Measurements from ENCODE around the gene EIF5.
"Not testable (repeated sequence)": the region's sequence is repeated elsewhere in the genome, so short reads cannot be mapped to it uniquely, and the experiment has no call there.

The EIF5 gene

DNA sequence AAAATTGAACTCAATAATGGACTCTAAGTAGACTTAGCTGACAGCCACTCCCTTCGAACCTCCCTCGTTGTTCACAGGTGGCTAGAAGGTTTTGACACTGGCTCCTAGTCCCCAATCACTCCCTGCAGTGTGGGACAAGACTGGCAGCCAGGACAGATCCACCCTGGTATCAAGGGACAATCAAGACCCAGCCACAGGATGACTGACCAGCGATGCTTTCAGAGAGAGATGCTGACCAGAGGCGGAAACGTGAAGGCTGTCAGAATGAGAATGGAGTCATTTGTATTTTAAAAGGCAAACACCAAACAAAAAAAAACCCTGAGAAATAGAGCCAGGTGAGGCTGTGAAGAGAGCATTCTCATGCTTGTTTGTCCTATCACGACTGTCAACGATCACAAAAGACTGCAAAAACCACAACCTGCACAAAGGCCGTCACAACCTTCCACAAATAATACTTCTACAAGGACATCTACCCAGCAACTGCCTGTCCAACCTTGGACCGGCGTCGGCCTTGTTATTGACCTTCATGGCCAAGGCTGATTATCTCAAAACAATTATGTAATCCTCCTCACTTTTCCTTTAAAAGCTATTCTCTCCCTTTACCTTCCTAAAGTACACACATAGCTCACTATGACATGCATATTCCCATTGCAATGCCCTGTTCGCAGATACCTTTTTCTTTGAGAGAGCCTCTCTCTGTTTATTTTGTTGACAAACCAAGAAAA lies 13.2 kb downstream of the EIF5 start:
- TF ChIP-seq, protein P1, sequence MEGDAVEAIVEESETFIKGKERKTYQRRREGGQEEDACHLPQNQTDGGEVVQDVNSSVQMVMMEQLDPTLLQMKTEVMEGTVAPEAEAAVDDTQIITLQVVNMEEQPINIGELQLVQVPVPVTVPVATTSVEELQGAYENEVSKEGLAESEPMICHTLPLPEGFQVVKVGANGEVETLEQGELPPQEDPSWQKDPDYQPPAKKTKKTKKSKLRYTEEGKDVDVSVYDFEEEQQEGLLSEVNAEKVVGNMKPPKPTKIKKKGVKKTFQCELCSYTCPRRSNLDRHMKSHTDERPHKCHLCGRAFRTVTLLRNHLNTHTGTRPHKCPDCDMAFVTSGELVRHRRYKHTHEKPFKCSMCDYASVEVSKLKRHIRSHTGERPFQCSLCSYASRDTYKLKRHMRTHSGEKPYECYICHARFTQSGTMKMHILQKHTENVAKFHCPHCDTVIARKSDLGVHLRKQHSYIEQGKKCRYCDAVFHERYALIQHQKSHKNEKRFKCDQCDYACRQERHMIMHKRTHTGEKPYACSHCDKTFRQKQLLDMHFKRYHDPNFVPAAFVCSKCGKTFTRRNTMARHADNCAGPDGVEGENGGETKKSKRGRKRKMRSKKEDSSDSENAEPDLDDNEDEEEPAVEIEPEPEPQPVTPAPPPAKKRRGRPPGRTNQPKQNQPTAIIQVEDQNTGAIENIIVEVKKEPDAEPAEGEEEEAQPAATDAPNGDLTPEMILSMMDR (conservative IDR thresholded peaks at IDR 0.05) = no peak
- TF ChIP-seq ZFX (IDR thresholded peaks at IDR 0.05) = no peak
- H3K27ac ChIP-seq = no peak overlapping the region

DNA sequence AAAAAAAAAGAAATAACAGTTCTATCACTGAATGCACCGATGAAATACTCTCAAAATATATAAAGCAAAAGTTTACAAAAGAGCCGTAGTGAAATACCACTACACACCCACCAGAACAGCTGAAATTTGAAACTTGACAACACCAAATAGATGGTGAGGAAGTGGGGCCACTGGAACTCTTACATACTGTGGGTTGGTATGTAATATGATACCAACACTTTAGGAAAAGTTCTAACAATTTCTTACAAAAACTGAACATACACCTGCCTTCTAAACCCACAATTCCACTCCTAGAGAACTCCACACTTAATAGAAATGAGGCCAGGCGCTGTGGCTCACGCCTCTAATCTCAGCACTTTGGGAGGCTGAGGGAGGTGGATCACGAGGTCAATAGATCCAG lies 14.1 kb downstream of the EIF5 start:
- TF ChIP-seq, protein P1 (conservative IDR thresholded peaks at IDR 0.05) = no peak
- TF ChIP-seq ZFX (IDR thresholded peaks at IDR 0.05) = no peak
- no peak overlapping the region for H3K27ac ChIP-seq

DNA sequence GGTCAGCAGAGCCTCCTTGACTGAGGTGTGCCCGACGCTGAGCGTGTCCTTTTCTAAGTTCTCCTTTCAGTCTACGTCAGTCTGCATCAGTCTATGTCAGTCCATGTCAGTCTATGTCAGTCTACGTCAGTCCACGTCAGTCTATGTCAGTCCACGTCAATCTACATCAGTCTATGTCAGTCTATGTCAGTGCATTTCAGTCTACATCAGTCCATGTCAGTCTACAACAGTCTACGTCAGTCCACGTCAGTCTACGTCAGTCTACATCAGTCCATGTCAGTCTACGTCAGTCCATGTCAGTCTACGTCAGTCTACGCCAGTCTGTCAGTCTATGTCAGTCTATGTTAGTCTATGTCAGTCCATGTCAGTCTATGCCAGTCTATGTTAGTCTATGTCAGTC lies 15.9 kb downstream of the EIF5 start:
- H3K27ac ChIP-seq = no peak overlapping the region
- no peak for TF ChIP-seq ZFX (IDR thresholded peaks at IDR 0.05)
- TF ChIP-seq, protein P1 (conservative IDR thresholded peaks at IDR 0.05) = no peak

DNA sequence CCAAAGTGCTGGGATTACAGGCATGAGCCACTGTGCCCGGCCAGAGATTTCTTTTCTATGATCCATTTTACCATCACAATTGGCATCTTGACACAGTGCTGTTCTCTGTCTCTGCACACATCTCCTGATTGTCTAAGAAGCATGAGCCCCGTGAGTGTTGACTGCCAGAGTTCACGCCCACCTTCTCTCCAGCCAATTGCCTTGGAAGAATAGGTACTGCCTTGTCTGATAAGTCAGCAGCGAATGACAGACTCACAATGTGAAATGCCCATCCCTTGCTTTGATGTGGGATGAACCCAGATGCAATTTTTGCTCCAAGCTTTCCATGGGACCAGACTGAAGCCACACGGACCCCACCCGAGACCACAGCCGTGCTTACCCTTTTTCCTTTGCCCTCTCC lies 19.3 kb downstream of the EIF5 start:
- no peak overlapping the region for H3K27ac ChIP-seq
- TF ChIP-seq, protein P1 (conservative IDR thresholded peaks at IDR 0.05) = no peak

DNA sequence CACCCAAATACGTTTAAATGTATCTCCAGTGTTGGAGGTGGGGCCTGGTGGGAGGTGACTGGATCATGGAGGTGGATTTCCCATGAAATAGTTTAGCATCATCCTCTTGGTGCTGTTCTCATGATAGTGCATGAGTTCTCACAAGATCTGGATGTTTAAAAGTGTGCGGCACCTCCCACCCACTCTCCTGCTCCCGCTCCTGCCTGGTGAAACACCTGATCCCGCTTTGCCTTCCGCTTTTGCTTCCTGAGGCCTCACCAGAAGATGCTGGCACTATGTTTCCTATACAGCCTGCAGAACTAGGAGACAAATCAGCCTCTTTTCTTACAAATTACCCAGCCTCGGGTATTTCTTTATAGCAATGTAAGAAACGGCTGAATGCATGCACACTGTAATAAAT lies 20.1 kb downstream of the EIF5 start:
- TF ChIP-seq, protein P1 (conservative IDR thresholded peaks at IDR 0.05) = no peak
- TF ChIP-seq ZFX (IDR thresholded peaks at IDR 0.05) = no peak
- H3K27ac ChIP-seq = no peak overlapping the region

DNA sequence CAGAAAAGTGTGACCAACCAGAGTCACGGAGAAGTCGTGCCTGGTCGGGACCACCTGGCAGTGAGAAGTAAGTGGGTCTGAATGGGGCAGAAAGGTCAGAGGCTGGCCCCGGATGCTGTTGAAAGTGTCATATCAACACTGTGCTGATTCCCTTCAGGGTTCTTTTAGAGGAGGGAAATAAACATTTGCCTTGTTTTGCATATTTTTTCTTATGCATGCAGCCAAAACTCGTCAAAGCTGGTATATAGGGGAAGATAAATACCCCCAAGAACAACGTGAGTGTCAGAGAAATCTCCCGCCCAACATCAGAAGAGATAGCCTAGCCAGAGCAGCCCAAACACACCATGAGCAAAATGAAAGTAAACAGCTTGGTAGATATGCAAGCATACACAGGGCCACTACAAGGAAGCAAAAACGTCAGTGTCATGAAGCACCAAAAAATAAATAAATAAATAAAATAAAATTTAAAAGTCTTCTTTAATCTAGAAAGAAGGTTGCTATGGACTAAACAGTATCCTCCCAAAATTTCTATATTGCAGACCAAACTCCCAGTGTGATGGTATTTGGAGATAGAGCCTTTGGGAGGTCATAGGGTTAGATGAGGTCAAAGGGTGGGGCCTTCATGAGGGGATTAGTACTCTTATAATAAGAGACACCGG lies 22.1 kb downstream of the EIF5 start:
- TF ChIP-seq, protein P1 (conservative IDR thresholded peaks at IDR 0.05) = no peak
- no peak for TF ChIP-seq ZFX (IDR thresholded peaks at IDR 0.05)
- H3K27ac ChIP-seq = no peak overlapping the region

DNA sequence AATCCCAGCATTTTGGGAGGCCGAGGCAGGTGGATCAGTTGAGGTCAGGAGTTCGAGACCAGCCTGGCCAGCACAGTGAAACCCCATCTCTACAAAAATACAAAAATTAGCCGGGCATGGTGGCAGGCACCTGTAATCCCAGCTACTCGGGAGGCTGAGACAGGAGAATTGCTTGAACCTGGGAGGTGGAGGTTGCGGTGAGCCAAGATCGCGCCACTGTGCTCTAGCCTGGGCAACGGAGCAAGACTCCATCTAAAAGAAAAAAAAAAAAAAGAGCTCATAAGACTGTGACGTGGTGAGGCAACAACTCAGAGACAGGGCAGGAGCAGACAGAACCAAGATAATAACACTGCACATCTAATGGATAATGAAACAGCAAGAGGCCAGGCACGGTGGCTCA lies 23.5 kb downstream of the EIF5 start:
- H3K27ac ChIP-seq = not testable (repeated sequence)

DNA sequence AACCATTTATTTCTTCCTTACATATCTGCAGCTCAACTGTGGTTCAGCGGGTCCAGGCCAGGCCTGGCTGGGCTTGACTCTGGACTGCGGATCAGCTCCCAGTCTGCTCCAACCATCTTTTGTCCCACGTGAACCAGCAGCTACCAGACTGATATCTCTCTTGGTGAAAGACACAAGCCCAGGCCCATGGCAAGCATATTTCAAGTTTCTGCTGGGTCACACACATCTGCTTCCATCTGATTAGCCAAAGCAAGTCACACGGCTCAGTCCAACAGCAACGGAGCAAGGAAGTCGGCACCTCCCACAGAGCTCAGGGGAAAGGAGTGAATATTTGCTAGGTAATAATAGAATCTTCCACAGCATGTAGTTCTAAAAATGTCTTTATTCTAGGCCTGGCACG lies 26.5 kb downstream of the EIF5 start:
- no peak for TF ChIP-seq ZFX (IDR thresholded peaks at IDR 0.05)
- TF ChIP-seq, protein P1 (conservative IDR thresholded peaks at IDR 0.05) = no peak
- H3K27ac ChIP-seq = no peak overlapping the region

Measured in C4-2B (cell line).